Fibroblast of peridontal ligament (primary cell): ENCODE results near the gene CYFIP1.
A peak's percentile ranks its signal among the peaks of the same experiment; 100 is the strongest.

Source experiments
- DNase-seq: peaks from one replicate; pipeline ENCODE4 v3.0.0-alpha.2; 2010; ENCODE audit errors: extremely low read depth

The CYFIP1 gene

DNA sequence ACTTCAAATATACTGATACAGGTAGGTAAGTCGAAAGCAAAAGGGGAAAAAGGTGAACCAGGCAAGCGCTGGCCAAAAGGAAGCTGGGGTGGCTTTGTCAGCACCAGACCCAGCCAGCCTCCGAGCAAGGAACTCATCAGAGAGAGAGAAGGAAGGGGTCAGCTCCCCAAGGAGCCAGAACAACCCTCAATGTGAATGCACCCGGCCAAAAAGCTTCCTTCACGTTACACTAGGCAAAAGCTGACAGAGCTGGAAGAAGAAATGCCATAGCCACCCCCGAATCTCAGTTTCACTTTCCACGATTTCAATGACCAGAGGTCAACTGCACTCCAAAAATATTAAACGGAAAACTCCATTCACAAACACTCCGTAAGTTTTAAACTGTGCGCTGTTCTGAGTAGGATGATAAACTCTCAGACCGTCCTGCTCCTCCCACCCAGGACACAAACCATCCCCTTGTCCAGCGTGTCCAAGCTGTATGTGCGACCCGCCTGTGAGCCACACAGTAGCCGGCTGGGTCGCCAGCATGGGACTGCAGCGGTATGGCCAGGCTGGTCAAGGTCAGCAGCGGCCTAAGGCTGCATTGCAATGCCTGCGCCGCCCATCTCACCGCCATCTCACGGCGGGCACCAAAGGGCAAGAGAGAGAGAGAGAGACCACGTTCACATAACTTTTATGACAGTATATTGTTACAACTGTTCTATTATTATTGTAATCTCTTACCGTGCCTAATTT lies 29.7 kb downstream of the CYFIP1 start:
- no peak for DNase-seq

DNA sequence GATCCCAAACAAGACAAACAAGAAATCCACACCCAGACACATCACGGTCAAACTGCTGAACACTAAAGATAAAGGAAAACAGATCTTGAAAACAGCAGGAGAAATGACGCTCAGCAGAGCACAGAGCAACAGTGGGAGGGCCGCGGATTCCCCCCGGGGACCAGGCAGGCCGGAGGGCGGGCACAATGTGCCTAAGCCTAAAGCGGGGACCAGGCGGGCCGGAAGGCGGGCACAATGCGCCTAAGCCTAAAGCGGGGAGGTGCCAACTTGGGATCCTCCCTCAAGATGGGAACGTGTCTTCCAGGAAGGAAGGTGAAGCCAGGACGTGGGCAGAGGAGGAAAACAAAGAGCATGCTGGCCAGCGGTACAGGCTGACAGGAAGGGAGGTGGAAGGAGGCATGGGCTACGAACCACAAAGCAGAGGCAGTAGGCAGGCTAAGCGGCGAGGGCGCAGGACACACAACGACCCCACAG lies 31.1 kb downstream of the CYFIP1 start:
- peak; percentile 53 for DNase-seq

DNA sequence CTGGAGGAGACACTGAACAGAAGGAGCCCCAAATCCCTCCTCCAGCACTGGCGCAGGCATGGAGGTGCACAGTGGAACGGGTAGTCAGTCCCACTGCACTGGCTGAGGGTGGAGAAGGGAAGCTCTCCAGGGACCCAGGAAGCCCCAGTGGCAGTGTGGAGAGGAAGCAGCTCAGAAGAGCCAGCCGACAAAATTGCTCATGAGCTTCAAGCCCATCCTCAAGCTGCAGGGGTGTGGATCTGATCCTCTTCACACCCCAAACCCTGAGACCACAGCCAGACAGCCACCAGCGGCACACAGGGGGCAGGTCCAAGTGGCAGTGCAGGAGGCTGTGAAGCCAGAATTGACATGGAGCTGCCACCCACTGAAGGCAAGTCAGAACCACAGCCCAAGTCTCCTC lies 32.1 kb downstream of the CYFIP1 start:
- DNase-seq = no peak

DNA sequence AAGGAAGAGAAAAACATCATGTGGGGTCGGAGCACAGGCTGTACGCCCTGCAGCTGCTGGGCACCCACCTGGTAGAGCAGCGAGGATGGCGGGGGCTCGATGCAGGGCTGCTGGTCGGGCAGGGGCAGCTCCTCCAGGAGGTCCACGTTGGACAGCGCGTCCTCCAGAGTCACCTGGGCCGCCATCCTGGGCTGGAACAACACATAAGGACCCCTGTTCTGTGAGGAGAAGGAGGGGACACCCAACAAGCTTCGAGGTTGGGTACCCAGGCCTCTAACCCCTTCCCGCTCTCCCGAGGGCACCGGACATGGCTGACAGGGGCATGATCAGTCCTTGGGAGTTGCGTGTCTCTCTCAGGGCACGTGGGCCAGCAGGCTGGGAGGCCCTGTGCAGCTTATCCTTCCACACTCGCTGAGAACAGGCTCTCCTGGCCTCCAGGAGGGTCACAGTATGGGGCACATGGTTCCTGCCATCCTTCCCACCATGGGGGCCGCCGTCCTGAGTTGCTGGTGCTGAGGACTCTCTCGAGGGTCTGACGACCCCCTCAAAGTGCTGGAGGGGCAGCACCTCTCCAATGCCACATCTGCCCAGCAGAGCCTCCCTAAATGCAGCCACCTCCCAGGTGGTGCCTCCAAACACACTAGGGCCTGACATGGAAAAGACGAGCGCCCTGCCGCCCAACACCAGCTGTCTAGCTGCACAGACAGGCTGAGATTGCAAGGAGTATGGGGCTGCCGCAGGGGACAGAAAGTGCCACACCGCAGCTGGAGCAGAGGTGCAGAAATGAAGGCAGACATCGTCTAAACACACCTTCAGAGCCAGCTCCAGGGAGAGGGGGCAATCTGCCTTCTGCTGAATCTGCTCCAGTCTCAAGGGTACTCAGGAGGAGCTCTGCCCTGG lies 32.8 kb downstream of the CYFIP1 start:
- DNase-seq = no peak

DNA sequence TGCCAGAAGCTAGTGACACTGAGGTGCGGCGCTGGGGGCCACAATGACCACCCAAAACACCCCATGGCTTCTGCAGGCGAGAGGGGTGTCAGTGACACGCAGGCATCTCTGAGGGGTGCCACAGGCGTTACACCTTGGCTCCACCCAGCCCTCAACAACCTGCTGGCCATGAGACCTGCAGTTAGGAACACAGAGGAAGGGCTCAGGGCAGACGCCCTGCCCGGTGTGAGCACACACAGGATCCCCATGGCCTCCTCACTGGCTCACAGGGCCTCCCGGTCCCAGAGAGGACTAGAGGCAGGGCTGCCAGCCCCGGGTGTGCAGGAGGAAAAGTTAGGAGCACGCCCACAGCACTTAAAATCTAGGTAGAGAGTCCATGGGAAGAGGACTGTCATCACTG lies 35.1 kb downstream of the CYFIP1 start:
- DNase-seq = no peak

DNA sequence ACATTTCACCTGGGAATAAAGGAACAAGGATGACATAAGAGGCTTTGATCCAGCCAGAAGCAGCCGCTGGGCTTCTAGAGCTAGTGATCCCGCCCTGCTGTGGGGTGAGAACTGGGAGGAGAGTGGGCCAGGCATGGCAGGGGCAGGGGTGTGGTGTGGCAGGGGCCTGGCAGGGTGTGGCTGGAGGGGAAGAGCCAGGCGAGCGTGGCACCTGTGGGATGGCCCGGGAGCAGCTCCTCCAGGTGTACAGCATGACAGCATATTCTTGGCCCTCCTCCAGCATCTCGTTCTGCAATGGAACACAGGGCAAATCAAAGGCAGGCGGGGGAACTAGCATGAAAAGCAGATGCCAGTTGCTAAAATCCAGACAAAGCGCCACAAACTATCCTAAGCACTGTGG lies 35.5 kb downstream of the CYFIP1 start:
- no peak for DNase-seq

DNA sequence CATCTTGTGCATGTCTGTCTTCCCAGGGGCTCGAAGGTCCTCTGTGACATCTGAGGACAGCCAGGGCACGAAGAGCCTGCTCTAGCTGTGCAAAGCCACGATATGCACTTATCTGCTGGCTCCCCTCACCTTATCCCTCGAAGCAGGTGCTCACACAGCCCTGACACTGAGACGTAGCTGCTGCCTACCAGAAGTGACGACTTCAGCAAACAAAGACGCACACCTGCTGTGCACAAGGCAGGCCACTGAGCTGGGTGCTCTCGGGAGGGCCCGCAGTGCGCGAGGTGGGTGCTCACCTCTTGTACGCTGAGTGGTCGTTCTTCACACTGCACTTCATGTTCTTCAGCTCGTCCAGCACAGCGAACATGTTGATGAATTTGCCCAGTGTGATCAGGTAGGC lies 37.3 kb downstream of the CYFIP1 start:
- DNase-seq = no peak

DNA sequence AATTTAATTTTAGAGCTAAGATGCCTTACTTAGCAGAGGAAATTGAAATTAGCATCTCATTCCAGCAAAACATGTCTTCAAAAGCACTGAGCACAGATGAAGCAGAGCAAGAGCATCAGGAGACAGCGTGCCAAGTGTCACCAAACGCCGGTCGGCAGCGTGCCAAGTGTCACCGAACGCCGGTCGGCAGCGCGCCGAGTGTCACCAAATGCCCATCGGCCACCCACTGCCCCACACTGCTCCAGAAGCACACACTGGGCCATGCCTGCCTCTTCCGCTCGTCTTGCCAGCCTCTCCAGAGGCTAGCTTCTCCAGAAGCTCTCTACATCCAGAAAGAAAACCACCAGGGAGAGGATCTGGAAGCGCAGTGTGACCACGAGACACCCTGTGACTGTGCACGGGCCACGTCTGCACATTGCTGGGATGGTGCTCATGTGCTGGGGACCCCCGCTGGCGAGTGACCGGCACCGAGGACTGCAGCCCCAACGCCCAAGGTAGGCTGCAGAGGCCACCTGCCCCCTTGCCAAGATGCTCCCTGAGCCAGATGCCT lies 37.8 kb downstream of the CYFIP1 start:
- DNase-seq = no peak

DNA sequence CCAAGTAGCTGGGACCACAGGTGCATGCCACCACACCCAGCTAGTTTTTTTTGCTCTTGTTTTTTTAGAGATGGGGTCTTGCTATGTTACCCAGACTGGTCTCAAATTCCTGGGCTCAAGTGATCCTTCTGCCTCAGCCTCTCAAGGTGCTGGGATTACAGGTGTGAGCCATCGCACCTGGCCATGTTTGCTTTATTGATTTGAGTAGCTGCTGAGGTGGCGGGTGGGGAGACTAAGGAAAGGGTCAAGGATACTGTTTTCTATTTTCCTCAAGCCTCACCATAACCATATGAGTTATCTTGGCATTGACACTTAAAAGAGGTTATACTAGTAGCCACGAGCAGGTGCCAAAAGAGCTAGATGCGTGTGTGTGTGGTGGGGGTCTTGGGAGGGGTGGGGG lies 39.0 kb downstream of the CYFIP1 start:
- no peak for DNase-seq

DNA sequence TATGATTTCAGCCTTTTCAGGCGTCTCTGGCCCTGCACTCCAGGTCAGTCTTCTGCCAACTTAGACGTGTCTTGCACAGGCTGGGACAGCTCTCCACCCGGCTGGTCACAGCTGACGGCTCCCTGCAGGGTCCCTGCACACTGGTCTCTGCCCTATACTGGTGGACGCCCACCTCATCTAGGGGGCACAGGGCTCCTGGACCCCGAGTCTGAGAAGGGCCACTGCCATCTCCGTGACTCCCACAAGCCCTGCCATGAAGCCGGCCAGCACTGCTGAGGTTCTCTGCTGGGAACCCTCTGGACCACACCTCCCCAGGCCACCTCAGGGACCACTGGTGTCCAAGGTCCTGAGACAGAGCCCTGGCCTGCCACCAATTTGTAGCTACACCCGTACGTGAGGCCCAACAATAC lies 40.5 kb downstream of the CYFIP1 start:
- no peak for DNase-seq

DNA sequence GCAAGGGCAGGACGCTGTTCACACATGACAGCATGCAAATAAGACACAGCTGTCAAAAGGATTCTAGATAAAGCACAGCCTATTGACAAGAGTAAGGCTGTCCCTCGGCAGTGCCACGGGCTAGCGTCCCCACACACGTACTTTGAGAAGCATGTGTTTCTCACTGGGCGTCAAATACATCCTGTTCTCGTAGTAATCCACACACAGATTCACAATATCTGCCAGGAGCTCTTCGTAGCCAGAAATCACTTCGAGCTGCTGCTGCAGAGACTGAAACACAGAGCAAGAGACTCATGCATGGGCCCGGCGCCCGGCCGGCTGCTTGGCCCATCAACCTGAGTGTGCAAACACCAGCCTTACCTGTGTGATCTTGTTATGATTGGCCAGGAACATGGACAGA lies 41.1 kb downstream of the CYFIP1 start:
- DNase-seq = no peak

DNA sequence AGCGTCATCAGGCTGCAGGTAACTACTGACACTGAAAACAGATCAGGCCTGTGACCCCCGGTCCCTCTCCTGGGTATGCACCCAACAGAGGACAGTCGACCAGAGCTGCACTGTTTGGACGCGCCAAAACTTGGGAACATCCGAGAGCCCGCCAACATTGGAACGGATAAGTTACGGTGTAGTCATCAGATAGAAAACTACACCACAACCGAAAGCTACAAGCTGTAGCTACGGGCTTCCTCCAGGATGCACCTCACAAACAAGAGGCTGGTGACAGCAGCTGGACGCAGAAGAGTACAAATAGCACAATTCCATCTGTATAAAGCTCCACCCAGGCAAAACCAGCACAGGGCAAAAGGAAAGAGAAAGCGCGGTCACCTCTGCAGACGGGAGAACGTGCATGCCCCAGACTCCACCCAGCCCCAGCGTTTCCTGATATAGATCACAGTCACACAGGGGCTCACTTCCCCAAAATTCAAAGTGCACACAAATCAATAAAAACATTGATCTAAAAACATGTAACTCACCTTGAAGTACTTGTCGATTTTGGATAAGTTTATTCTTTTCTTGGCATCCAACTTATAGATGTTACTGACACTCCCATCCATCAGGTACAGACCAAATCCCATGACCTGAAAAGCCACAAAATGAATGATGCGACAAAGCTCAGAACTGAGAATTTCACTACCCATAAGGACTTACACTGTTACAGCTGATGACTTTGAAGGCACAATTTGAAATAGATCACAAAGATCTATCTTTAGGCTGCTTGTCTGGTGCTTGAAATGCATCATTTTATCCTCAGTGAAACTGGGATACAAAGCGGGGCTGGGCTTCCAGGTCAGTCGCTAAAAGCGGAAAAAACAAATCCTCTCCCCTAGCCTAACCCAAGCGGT lies 43.3 kb downstream of the CYFIP1 start:
- no peak for DNase-seq

DNA sequence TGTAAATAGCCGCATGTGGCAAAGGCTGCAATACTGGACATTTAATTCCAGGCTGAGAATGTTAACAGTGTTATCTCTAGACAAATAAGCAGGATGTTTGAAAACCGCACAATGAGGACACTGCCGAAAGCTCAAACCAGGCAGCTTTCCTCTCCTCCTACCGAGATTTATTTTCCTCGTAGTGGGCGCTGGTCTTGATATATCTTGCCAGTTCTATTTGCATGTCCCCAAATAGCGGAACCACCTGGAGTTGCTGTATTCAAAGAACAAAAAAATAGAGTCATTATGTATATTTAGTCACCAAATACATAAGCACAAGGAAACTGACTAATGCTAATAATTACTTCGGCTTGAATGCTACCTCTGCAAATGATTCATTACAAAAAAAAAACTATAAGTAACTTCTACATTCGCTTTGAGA lies 46.5 kb downstream of the CYFIP1 start:
- DNase-seq = no peak

DNA sequence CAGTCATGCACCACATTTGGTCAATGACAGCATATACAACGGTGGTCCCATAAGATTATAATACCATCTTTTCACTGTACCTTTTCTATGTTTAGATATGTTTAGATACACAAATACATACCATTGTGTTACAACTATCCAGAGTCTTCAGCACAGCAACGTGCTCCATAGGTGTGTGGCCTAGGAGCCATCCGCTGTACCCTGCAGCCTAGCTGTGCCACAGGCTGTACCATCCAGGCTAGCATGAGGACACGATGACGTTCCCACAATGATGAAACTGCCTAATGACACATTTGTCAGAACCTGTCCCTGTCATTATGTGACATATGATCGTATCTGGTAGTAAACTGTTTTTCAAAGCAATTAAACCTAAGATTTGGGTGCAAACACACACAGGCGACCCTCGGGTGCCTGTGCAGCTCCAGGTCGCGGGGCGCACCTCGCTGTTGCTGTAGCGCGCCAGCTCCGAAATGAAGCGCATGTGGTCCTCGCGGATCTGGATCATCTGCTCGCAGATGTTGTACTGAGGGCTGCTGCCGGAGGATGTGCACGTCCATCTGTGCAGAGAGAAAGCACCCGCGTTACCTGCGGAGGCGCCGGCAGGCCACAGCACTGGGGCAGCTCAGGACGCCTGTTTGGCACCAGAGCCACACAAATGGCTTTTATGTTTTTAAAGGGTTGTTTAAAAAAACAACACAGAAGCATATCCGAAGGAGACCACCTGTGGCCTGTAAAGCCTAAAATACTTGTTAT lies 48.2 kb downstream of the CYFIP1 start:
- DNase-seq = no peak

DNA sequence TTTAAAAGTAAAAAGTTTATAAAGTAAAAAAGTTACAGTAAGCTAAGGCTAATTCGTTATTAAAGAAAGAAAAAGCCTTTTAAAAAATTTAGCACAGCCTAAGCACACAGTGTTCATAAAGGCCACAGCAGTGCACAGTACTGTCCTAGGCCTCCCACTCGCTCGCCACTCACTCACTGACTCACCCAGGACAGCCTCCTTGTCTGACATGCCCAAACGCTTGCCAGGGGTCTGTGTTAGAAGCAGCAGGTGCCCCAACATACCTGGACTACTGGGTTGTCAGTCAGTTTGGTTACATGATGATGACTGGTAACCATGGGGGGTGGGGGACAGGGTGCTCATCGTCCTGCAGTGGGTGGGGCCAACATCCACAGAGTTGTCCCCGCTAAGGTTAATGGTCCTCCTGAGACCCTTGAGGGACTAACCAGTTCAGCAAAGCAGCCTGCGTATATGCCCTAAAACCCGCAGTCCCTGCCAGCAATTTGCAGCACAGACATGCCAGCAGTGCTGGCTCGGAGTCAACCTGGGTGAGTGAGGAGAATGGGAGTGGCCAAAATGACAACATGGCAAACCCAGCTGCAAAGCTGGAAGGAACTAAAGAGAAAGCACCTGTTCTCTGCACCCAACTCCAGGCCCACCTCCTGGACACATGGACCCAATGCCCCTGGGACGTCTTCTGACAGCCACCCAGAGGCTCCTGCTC lies 49.2 kb downstream of the CYFIP1 start:
- no peak for DNase-seq

DNA sequence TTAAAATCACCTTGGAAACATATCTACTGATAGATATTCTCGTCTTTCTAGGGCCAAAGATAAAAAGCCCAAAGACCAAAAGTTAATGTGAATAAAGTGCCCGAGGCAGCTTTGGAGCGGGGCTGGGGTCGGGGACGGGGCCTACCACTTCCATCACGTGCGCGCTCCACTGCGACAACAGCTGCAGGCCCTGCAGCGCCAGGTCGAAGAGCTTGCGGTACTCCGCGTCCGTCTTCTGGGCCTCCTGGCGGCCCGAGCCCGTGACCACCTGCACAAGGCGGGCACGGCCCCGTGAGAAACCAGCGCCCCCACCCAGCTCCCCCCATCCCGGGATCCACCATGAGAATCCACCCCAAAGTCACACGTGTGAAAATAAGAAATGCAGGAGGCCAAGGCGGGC lies 52.4 kb downstream of the CYFIP1 start:
- DNase-seq = no peak

DNA sequence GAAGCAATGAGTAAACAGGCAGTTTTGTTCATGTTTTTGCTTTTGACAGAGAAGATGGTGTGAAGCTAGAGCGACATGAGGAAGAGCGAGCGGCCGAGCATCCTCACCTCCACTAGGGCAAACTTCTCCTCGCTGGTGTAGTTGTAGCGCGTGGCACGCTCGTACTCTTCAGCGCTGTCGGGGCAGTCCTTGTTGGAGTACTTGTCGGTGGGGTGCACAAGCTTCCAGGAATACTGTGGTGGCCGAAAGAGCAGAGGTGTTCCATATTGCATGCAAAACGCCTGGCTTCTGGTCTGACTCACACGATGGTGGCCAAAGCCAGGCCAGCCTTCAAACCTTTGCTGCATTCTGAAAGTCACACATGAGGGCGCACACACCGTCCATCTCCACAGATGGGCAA lies 54.3 kb downstream of the CYFIP1 start:
- DNase-seq = no peak

DNA sequence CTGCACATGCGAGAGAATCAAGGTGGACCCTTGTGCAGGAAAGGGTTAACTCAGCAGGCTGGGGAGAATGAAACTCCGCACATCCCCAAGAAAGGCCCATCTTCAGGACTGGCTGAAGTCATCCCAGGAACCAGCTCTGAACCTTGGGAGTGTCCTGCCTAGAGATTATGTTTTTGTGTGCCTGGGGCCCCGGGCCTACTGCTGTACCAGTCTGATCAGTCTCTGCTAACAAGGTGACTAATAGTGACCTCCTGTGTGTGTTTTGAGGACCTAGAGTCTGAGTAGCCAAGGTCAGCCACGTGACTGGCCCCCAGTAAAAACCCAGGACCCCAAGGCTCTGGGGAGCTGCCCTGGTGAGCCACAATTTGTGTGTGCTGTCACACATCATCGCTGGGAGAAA lies 58.2 kb downstream of the CYFIP1 start:
- DNase-seq = no peak

DNA sequence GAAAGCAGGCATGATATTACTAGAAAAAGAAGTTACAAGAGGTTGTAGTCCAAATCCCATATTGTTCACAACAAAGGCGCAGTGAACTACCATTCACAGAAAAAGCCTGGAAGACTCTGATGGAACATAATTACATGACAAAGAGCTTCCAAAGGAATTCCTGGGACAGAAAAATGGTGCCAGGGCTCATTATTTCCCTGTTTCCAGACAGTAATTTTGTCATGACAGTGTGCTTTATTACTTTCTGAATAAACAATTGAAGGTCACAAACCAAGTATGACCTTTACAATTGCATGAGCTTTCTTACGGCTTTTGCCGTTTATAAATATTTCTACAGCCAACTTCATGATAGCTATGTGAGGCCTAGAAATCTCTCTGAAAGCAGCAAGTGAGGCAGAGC lies 61.0 kb downstream of the CYFIP1 start:
- no peak for DNase-seq

DNA sequence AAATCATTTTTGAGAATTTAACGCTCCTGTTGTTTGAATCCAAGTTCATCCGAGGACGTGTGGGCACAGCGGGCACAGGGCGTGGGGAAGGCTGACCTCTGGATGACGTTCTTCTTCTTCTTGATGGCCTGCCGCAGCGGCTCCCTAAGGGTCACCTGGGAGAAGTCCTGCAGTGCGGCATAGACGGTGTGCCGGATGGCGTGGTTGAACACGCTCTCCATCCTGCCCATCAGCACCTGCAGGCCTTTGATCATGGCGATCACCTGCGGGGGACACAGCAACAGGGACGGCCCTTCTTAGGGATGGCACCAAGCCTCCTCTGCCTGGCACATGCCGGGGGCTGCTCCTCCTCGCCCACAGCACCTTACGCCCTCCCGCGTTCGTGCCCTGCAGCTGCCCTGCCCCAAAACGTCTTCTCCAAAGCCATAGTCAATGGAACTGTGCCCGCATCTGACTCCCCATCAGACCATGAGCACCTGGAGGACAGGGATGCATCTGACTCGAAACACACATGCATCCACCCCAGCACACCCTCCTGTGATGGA lies 61.5 kb downstream of the CYFIP1 start:
- no peak for DNase-seq
